Activated CD8-positive, alpha-beta memory T cell treated with anti-CD3 and anti-CD28 coated beads, Interleukin-2, amount 50 U/mL, for 48 hours (primary cell): ENCODE measurements around the gene SLC38A4.
"Not testable (repeated sequence)": the region's sequence is repeated elsewhere in the genome, so short reads cannot be mapped to it uniquely, and the experiment has no call there.

Experiments used
- DNase-seq: peaks from one replicate; pipeline ENCODE4 v3.0.0-alpha.2; 2020

SLC38A4 gene

DNA sequence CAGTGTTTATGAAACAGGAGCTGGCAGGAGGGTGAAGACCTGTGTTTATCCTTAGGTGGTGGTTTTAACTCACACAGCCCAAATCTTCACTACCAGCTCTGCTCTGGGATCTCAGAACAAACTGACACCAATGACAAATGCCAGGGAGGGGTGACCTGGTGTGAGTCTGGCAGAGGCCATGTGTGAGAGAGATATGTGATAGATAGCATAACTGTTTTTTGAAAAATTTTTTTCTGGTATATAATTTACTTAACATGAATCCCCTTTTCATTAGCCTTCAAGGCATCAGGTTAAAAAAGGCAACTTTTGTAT, 51.5 kb downstream of the SLC38A4 start:
- DNase-seq = no peak

GRCh38 chr12:46773586-46774321, 52.0 kb downstream of the SLC38A4 start:
- DNase-seq = no peak

DNA sequence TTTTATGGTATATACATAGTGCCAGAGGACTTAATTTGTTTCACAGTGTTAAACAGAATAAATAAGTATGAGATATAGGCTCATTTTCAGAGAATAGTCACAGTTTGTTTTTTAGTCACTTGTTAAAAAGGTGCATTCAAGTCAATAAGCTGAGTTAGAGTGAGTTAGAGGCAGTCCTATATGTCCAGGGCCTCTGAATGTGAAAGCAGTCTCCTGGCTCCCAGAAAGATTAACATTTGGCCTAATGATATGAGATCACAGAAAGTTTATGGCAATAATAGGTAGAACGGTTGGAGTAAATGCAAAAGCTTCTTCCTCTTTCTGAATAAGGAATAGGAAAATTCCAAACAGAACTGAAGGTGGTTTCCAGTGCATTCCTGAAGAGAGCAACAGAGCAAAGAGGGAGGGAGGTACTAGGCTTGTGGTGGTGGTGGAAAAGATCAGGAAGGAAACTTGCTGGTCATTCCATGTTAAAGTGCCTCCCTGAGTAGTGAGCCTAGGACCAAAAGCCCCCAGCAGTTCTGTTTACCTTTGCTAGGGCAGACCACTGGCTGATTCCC, 54.4 kb downstream of the SLC38A4 start:
- DNase-seq = no peak

GRCh38 chr12:46770501-46771183, 55.2 kb downstream of the SLC38A4 start:
- DNase-seq = no peak

DNA sequence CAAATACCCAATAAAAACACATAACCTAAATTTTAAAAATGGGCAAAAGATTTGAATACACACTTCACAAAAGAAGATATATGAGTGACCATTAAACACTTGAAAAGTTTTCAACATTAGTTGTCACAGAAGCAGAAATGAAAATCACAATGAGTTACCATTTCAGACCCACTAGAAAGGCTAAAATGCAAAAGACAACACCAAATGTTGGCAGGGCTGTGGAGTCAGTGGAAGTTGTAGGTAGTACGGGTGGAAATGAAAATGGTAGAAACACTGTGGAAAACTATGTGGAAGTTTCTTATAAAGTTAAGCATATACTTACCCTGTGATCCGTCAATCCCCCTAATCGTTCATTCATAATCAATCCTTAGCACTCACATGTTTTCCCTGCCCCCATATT, 61.8 kb downstream of the SLC38A4 start:
- DNase-seq = no peak

- DNase-seq = no peak
Measured at GRCh38 chr12:46763230-46763629, 62.6 kb downstream of the SLC38A4 start.

GRCh38 chr12:46754550-46754949, 71.2 kb downstream of the SLC38A4 start:
- no peak for DNase-seq

- no peak for DNase-seq
Measured at GRCh38 chr12:46752396-46752795, 73.4 kb downstream of the SLC38A4 start.

DNA sequence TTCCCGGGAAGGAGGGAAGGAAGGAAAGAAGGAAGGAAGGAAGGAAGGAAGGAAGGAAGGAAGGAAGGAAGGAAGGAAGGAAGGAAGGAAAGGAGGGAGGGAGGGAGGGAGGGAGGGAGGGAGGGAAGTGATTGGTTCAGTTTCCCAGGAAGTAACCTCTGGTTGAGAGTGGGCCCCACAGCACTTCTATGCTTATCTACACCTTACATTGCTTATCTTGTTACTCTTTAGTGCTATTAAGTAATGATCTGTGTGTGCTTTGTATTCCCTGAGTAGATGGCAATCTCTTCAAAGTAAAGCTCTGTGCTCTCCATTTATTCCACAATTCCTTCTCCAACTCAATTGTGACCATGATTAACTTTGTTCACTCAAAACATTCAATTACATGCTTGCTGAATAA, 74.6 kb downstream of the SLC38A4 start:
- no peak for DNase-seq

DNA sequence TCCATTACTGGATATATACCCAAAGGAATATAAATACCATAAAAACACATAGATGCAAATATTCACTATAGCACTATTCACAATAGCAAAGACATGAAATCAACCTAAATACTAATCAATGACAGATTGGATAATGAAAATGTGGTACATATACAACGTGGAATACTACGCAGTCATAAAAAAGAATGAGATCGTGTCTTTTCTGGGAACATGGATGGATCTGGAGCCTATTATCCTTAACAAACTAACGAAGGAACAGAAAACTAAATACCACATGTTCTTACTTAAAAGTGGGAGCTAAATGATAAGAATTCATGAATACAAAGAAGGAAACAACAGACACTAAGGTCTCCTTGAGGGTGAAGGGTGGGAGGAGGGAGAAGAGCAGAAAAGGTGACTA, 76.5 kb downstream of the SLC38A4 start:
- DNase-seq = no peak

DNA sequence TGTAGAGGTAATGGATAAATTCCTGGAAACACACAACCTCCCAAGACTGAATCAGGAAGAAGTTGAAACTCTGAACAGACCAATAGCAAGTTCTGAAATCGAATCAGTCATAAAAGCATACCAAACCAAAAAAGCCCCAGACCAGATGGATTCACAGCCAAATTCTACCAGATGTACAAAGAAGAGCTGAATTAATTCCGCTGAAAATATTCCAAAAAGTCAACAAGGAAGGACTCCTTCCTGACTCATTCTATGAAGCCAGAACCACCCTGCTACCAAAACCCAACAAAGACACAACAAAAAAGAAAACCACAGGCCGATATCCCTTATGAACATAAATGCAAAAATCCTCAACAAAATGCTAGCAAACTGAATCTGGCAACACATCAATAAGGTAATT, 81.5 kb downstream of the SLC38A4 start:
- no peak for DNase-seq

GRCh38 chr12:46743456-46743855, 82.3 kb downstream of the SLC38A4 start:
- DNase-seq = no peak

- not testable (repeated sequence) for DNase-seq
Measured at GRCh38 chr12:46742271-46742670, 83.5 kb downstream of the SLC38A4 start.

DNA sequence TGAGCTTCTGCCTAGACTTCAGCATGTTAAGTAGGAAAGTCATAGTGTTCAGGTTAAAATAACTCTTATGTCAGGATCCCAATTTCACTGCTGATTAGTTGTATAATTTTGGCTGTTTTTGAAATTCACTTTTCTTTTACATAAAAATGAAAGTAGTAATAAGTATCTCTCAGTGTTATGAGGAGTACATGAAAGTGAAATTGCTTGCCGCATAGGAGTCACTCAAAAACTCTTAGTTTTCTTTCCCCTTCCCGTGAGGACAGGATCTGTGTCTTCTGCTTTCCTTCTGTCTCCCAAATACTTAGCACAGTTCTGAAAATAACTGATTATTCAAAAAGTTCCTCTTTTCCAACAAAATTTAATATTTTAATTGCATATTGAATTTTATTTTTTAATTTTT, 100.5 kb downstream of the SLC38A4 start:
- no peak for DNase-seq

- DNase-seq = no peak
Measured at GRCh38 chr12:46723629-46724419, 102.0 kb downstream of the SLC38A4 start.

DNA sequence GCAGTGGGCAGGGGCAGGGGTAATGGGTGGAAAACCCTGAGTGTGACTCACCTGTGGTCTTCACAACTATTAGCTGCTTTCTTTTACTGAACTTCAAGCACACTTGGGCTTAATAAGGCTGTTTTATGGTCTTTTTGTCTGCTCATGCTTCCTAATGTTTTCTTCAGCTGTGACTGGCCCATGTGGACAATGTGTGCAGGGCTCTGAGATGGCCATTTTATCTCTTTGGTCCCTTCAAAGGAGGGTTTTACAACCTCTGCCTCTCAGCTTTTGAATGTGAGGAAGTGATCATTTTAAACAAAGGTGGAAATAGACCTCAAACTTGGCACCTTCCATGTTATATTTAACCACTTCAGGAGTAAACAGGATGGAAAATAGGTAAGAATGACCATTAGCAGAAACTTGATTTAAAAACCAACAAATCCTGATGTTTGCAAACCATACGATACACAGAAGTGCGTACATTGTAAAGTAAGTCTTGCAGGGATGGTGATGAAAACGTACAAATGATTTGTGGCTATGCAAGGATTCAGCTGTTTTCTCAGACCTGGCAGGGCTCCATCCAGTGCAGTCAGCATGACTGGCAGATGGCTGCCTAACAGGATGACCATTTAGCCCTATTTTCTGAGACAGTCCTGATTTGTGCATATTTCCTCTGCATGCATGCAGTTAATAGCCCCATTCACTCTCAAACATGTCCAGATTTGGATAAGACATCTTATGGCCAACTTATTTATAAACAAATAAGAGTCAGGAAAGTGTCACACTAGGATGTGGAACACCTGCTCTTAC, 103.2 kb downstream of the SLC38A4 start:
- DNase-seq = no peak

DNA sequence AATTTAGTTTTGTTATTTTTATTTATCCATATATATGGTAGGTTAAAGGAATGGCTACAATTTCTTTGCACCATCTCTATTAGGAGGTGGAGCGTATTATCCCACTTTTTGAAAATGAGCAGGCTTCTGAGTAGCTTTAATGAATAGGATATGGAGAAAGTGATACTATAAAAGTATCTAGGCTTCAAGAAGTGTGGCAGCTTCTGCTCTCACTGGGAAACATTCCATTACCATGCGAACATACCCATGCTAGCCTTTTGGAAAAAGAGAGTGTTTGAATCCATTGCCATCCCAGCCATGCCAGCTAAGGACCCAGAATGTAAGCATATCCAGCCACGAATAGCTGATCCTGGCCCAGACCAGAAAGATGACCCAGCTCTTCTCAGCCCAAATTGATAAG, 107.3 kb downstream of the SLC38A4 start:
- no peak for DNase-seq

GRCh38 chr12:46717868-46718267, 107.9 kb downstream of the SLC38A4 start:
- DNase-seq = no peak

- DNase-seq = no peak
Measured at GRCh38 chr12:46717159-46717558, 108.6 kb downstream of the SLC38A4 start.
